HG02763 (cell line): Measurements from ENCODE around the gene EMC10.
"Not testable (repeated sequence)": the region's sequence is repeated elsewhere in the genome, so short reads cannot be mapped to it uniquely, and the experiment has no call there.

Source experiments
- ATAC-seq: cut with Tn5 transposase; IDR thresholded peaks from one replicate; pipeline ENCODE4 v1.9.1; 2021; ENCODE audit warnings: mild to moderate bottlenecking, moderate library complexity; ENCODE audit not compliant: unreplicated experiment

The EMC10 gene

DNA sequence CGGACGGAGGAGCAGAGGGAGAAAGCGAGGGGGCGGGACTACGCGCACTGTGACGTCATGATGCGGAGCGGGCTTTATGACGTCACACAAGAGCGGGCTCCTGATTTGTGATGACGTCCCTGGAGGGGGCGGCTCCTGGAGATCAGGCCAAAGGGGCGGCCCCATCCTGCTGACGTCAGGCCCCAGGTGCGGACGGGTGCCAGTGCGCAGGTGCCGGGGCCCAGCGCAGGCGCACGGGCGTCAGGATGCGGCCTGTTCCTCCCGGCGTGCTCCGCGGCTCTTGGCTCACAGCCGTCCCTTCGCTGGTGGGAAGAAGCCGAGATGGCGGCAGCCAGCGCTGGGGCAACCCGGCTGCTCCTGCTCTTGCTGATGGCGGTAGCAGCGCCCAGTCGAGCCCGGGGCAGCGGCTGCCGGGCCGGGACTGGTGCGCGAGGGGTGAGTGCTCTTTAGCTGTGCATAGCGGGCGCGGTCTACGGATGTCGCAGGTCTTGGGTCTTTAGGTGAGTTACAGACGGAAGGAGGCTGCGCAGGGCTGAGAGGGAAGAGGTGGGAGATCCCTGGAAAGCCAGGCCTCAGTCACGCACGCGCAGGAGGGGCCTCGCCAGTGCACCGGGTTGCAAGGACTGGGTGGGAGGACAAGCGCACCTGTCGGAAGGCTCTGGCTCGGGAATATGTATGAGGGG lies at the start of gene EMC10, which contains the start of gene GARIN5A:
Gene EMC10, plus strand, starts transcription at position 284 of the 683 bp plus-strand sequence. Its CDS starts 38 bp downstream, at position 322.
Gene GARIN5A, minus strand, starts transcription at position 625 of the 683 bp plus-strand sequence. Its CDS starts 460 bp downstream, at position 165.
- peak; percentile 82 for ATAC-seq

GRCh38 chr19:50427318-50427925 lies 48.9 kb upstream of the EMC10 start:
- ATAC-seq = no peak

GRCh38 chr19:50427997-50428425 lies 48.3 kb upstream of the EMC10 start:
- no peak for ATAC-seq

GRCh38 chr19:50428772-50429463 lies 47.4 kb upstream of the EMC10 start:
- no peak for ATAC-seq

DNA sequence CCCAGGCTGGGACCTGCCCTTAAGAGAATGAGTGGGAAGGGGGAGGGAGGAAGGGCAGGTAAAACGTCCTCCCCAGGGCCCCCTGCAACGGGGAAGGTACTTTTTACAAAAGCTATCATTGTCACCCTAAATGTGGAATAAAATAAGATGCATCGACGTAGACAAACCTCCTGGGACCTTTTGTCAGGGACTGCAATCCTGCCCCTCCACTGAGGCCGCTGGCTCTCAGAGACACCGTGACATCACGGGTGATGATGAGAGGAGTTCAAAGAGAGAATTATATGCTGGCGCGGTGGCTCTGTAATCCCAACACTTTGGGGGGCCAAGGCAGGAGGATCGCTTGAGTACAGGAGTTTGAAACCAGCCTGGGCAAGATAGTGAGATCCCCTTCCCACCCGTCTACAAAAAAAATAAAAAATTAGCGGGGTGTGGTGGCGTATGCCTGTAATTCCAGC lies 45.4 kb upstream of the EMC10 start:
- no peak for ATAC-seq

GRCh38 chr19:50431343-50432220 lies 44.7 kb upstream of the EMC10 start:
- ATAC-seq = peak; percentile 75

- no peak for ATAC-seq
These were observed 43.9 kb upstream of the EMC10 start, which contains the start of gene MYBPC2 for GRCh38 chr19:50432221-50433028. MYBPC2 (plus strand) TSS chr19:50432892; CDS start chr19:50432954, 62 bp downstream.

GRCh38 chr19:50433201-50434180 lies 42.8 kb upstream of the EMC10 start:
- ATAC-seq = no peak

- ATAC-seq = no peak
These were observed 41.8 kb upstream of the EMC10 start for GRCh38 chr19:50434525-50434924.

- no peak for ATAC-seq
These were observed 41.1 kb upstream of the EMC10 start for GRCh38 chr19:50435221-50435620.

- ATAC-seq = no peak
These were observed 40.7 kb upstream of the EMC10 start for GRCh38 chr19:50435627-50436026.

- ATAC-seq = no peak
These were observed 38.4 kb upstream of the EMC10 start for GRCh38 chr19:50437862-50438449.

DNA sequence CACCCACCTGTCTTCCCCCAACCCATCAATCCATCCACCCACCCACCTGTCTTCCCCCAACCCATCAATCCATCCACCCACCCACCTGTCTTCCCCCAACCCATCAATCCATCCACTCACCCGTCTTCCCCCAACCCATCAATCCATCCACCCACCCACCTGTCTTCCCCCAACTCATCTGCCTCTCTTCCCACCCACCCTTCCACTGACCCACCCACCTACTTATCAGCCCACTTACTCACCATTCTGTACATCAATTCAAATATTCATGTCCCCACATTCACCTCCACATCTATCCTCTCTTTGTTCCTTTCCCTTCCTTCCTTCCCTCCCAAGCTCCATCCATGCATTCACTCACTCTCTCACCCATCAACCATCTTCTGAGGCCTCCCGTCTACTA lies 37.2 kb upstream of the EMC10 start:
- ATAC-seq = not testable (repeated sequence)

DNA sequence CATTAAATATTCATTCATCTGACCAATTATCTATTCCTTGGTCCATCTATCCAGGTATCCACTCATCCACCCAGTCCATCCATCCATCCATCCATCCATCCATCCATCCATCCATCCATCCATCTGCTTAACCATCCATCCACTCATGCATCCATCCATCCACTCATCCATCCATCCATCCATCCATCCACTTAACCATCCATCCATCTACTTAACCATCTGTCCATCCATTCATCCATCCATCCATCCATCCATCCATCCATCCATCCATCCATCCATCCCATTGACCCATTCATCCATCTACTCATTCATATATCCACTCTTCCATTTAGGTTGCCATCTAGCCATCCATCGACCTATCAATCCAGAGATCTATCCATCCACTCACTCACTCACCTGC lies 32.2 kb upstream of the EMC10 start:
- ATAC-seq = no peak

- no peak for ATAC-seq
These were observed 29.3 kb upstream of the EMC10 start for GRCh38 chr19:50447053-50447452.

DNA sequence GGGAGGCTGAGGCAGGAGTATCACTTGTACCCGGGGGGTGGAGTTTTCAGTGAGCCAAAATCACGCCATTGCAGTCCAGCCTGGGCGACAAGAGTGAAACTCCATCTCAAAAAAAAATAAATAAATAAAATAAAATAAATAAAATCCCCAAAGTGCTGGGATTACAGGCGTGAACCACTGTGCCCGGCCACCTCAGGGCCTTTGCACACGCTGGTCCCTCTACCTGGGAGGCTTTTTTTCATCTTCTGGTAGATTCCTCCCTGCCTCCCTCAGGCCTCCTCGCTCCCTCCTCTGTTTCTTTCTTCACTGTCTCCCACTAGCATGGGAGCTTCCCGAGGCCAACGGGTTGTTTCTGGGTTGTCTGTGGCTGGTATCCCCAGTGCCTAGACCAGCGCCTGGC lies 28.6 kb upstream of the EMC10 start:
- ATAC-seq = no peak

- no peak for ATAC-seq
These were observed 26.9 kb upstream of the EMC10 start for GRCh38 chr19:50449236-50449899.
